Measurements from ENCODE around the gene SLC10A3. TPM values are rescaled to one million over a fixed set of nuclear protein-coding genes. Genes with fewer than 3 reads are reported as not detected.

SLC10A3 gene
- total RNA-seq, 1 donor from 2014 or later, result 17.5 TPM

Other genes with a start within 250 kb of the SLC10A3 start
- gene OPN1MW3, start 233.0 kb downstream of the SLC10A3 start, total RNA-seq, result not detected in 2 replicates
- not detected in 2 replicates for gene TEX28, start 195.5 kb downstream of the SLC10A3 start, total RNA-seq
- 0.07 and 0.09 TPM in 2 replicates for gene TKTL1, start 194.8 kb downstream of the SLC10A3 start, total RNA-seq
- gene FLNA, start 116.0 kb downstream of the SLC10A3 start, total RNA-seq, result 1,005 and 1,026 TPM in 2 replicates
- 95.6 and 98.8 TPM in 2 replicates for gene EMD, start 111.3 kb downstream of the SLC10A3 start, total RNA-seq
- 2,692 and 2,787 TPM in 2 replicates for gene RPL10, start 92.3 kb downstream of the SLC10A3 start, total RNA-seq
- 18.1 TPM in 2 replicates for gene DNASE1L1, start 81.4 kb downstream of the SLC10A3 start, total RNA-seq
- 77.3 TPM in 2 replicates for gene TAFAZZIN, start 79.1 kb downstream of the SLC10A3 start, total RNA-seq
- 47.4 and 48.9 TPM in 2 replicates for gene ATP6AP1, start 62.0 kb downstream of the SLC10A3 start, total RNA-seq
- gene GDI1, start 53.5 kb downstream of the SLC10A3 start, total RNA-seq, result 115 and 117 TPM in 2 replicates
- 79.6 and 84.1 TPM in 2 replicates for gene FAM50A, start 46.5 kb downstream of the SLC10A3 start, total RNA-seq
- 62.1 and 62.5 TPM in 2 replicates for gene PLXNA3, start 32.3 kb downstream of the SLC10A3 start, total RNA-seq
- gene LAGE3, start 11.3 kb downstream of the SLC10A3 start, total RNA-seq, result 49.4 and 51.7 TPM in 2 replicates
- 55.5 and 56.1 TPM in 2 replicates for gene UBL4A, start 4.0 kb downstream of the SLC10A3 start, total RNA-seq
- gene FAM3A, start 25.6 kb upstream of the SLC10A3 start, total RNA-seq, result 39.2 and 39.8 TPM in 2 replicates
- 82.8 and 86.4 TPM in 2 replicates for gene G6PD, start 56.2 kb upstream of the SLC10A3 start, total RNA-seq
- gene IKBKG, start 57.0 kb upstream of the SLC10A3 start, total RNA-seq, result 40.5 and 41.7 TPM in 2 replicates
- gene CTAG1A, start 94.5 kb upstream of the SLC10A3 start, total RNA-seq, result not detected in 2 replicates
- not detected in 2 replicates for gene CTAG1B, start 128.7 kb upstream of the SLC10A3 start, total RNA-seq
- gene CTAG2, start 162.9 kb upstream of the SLC10A3 start, total RNA-seq, result not detected in 2 replicates